Endothelial cell (in vitro differentiated cells): ENCODE measurements around the gene TSGA10. TPM values are rescaled to one million over a fixed set of nuclear protein-coding genes. Genes with fewer than 3 reads are reported as not detected.

ENCODE experiments used
- DNase-seq: peaks from one replicate; pipeline ENCODE4 v3.0.0; 2021; ENCODE audit warnings: low spot score
- H3K27ac Mint-ChIP-seq: one replicate; pipeline ENCODE4 v1.8.0; 2021; ENCODE audit warnings: mixed read lengths, inconsistent platforms; ENCODE audit not compliant: unreplicated experiment
- H3K27me3 Mint-ChIP-seq: one replicate; pipeline ENCODE4 v1.8.0; 2021; ENCODE audit warnings: mild to moderate bottlenecking, moderate library complexity, mixed read lengths, inconsistent platforms; ENCODE audit not compliant: unreplicated experiment
- H3K36me3 Mint-ChIP-seq: one replicate; pipeline ENCODE4 v1.8.0; 2021; ENCODE audit warnings: mild to moderate bottlenecking, low read depth, mixed read lengths, inconsistent platforms; ENCODE audit not compliant: unreplicated experiment
- H3K4me1 Mint-ChIP-seq: one replicate; pipeline ENCODE4 v1.8.0; 2021; ENCODE audit warnings: mild to moderate bottlenecking, mixed read lengths, inconsistent platforms; ENCODE audit not compliant: unreplicated experiment
- H3K4me3 Mint-ChIP-seq: one replicate; pipeline ENCODE4 v1.8.0; 2021; ENCODE audit warnings: mild to moderate bottlenecking, mixed read lengths, inconsistent platforms; ENCODE audit not compliant: unreplicated experiment
- H3K9me3 Mint-ChIP-seq: one replicate; pipeline ENCODE4 v1.8.0; 2021; ENCODE audit warnings: mixed read lengths, inconsistent platforms; ENCODE audit not compliant: unreplicated experiment
- CTCF ChIP-seq: fragments of 200-600 bp; sonication (generic); IDR thresholded peaks from one replicate; pipeline ENCODE4 v1.5.0; 2021; ENCODE audit warnings: antibody characterized with exemption; ENCODE audit not compliant: unreplicated experiment
- total RNA-seq: library from RNA; stranded (reverse); fragmentation: NEBNext Ultra II Directional; extraction: Animal tissue kit (Norgen Biotek cat#: 25700); gene quantifications from one replicate; pipeline ENCODE4 v1.2.1, GENCODE V29; 2021; ENCODE audit not compliant: unreplicated experiment

The TSGA10 gene
- total RNA-seq, 1 donor from 2014 or later, result 4.2 TPM

- no peak for TF ChIP-seq CTCF
- H3K27me3 Mint-ChIP-seq, result no peaks in the 10 kb centered on the region
- no peak overlapping the region for H3K4me3 Mint-ChIP-seq
- no peak overlapping the region for H3K27ac Mint-ChIP-seq
- no peaks in the 10 kb centered on the region for H3K4me1 Mint-ChIP-seq
- H3K9me3 Mint-ChIP-seq, result no peaks in the 10 kb centered on the region
- no peaks in the 10 kb centered on the region for H3K36me3 Mint-ChIP-seq
- DNase-seq, result no peak
Observed at GRCh38 chr2:98948956-98949739, 205.6 kb downstream of the TSGA10 start.

- Mint-ChIP-seq H3K27me3 (no peaks in the 10 kb centered on the region), H3K36me3 (no peaks in the 10 kb centered on the region), H3K9me3 (no peaks in the 10 kb centered on the region), H3K4me1 (no peaks in the 10 kb centered on the region), H3K27ac (no peak overlapping the region), H3K4me3 (no peak overlapping the region)
- TF ChIP-seq CTCF, result no peak
- no peak for DNase-seq
Observed at GRCh38 chr2:98947554-98947953, 207.2 kb downstream of the TSGA10 start.

Other genes starting within 250 kb of the TSGA10 start
- gene CRACDL, start 218.7 kb downstream of the TSGA10 start, total RNA-seq, result 3.3 TPM
- 0.26 TPM for gene C2orf15, start 13.2 kb downstream of the TSGA10 start, total RNA-seq
- 6.9 TPM for gene LIPT1, start within 50 bp of the TSGA10 start, total RNA-seq
- 23.3 TPM for gene MITD1, start 26.1 kb upstream of the TSGA10 start, total RNA-seq
- gene MRPL30, start 26.2 kb upstream of the TSGA10 start, total RNA-seq, result 25.9 TPM
- 1.7 TPM for gene LYG2, start 100.7 kb upstream of the TSGA10 start, total RNA-seq
- 1.4 TPM for gene LYG1, start 146.3 kb upstream of the TSGA10 start, total RNA-seq
- 41.3 TPM for gene TXNDC9, start 181.4 kb upstream of the TSGA10 start, total RNA-seq
- gene EIF5B, start 182.4 kb upstream of the TSGA10 start, total RNA-seq, result 42.0 TPM